Measurements from ENCODE around the gene GET4.

Gene GET4

GRCh38 chr7:901388-902154, 25.2 kb downstream of the GET4 start:
- no peak overlapping the region for H3K27ac ChIP-seq (ENCODE audit: low read depth, low read length, poor library complexity, severe bottlenecking)
- no peaks in the 10 kb centered on the region for H3K79me2 ChIP-seq (ENCODE audit: insufficient read depth, low read length)
- H2AFZ ChIP-seq (ENCODE audit: low read length): no peak overlapping the region
- 0 out of 2 replicates have a peak, but pooled peaks cover 6% of the 10 kb centered on the region for H3K27me3 ChIP-seq (ENCODE audit: insufficient read depth, low read length)
- H3K9ac ChIP-seq (ENCODE audit: low read length): no peak overlapping the region
- H3K4me1 ChIP-seq (ENCODE audit: insufficient read depth, low read length, severe bottlenecking): no peaks in the 10 kb centered on the region
- H3K9me3 ChIP-seq (ENCODE audit: low read length): no peaks in the 10 kb centered on the region
- no peaks in the 10 kb centered on the region for H4K20me1 ChIP-seq (ENCODE audit: insufficient read depth, low read length)
- H3K4me3 ChIP-seq (ENCODE audit: low read depth, low read length, poor library complexity, severe bottlenecking): no peak overlapping the region
- H3K36me3 ChIP-seq (ENCODE audit: insufficient read depth, low read length): peaks cover 6% of the 10 kb centered on the region; the same call in 1 of the 2 replicates
- no peak for TF ChIP-seq EZH2 (IDR thresholded peaks at IDR 0.05; ENCODE audit: borderline replicate concordance, low read length)
- TF ChIP-seq, protein P1, sequence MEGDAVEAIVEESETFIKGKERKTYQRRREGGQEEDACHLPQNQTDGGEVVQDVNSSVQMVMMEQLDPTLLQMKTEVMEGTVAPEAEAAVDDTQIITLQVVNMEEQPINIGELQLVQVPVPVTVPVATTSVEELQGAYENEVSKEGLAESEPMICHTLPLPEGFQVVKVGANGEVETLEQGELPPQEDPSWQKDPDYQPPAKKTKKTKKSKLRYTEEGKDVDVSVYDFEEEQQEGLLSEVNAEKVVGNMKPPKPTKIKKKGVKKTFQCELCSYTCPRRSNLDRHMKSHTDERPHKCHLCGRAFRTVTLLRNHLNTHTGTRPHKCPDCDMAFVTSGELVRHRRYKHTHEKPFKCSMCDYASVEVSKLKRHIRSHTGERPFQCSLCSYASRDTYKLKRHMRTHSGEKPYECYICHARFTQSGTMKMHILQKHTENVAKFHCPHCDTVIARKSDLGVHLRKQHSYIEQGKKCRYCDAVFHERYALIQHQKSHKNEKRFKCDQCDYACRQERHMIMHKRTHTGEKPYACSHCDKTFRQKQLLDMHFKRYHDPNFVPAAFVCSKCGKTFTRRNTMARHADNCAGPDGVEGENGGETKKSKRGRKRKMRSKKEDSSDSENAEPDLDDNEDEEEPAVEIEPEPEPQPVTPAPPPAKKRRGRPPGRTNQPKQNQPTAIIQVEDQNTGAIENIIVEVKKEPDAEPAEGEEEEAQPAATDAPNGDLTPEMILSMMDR (IDR thresholded peaks at IDR 0.05; ENCODE audit: low read length): no peak
- H3K9me2 ChIP-seq (ENCODE audit: low read depth, low read length): no peaks in the 10 kb centered on the region
- H3K4me2 ChIP-seq (ENCODE audit: low read length): no peak overlapping the region
- H3F3A ChIP-seq (ENCODE audit: insufficient read depth, low read length): no peaks in the 10 kb centered on the region

- Histone ChIP-seq H3F3A (ENCODE audit: insufficient read depth, low read length) (no peaks in the 10 kb centered on the region), H3K36me3 (ENCODE audit: insufficient read depth, low read length) (no peaks in the 10 kb centered on the region), H4K20me1 (ENCODE audit: insufficient read depth, low read length) (no peaks in the 10 kb centered on the region)
These were observed 26.6 kb downstream of the GET4 start for GRCh38 chr7:902996-903395.

DNA sequence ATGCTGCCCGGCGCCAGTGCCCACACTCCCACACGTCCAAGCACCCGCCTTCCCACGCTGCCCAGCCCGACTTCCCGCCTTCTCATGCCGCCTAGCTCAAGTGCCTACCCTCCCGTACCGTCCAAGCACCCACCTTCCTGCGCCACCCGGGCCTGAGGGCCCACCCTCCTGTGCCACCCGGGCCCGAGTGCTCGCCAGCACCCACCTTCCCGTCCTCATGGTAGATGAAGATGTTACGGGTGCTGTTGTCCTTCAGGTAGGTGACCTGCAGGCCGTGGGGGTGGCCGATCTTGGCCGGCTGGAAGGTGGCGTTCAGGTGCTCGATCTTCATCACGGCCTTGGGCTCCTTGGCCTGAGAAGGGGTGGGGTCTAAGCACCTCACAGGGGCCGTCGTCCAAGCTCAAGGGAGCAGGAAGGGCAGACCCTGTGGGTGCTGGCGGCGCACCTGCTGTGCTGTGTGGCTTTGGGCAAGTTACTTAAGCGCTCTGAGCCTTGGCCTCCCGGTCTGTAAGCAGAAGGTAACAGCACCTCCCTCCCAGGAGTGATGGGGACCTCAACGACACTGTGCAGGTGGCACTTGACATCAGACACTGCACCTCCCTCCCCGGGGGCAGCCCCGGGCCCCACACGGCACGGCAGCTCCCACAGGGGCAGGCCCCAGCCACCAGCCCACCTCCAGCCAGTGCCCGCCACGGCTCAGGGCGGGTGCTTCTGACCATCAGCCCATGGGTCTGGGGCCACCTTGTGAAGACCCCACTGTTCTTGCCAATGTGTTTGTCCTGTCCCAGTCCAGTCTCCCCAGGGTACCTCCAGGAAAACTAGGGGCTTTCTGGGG, 27.8 kb downstream of the GET4 start:
- TF ChIP-seq, protein P1 (IDR thresholded peaks at IDR 0.05; ENCODE audit: low read length): no peak
- no peak for TF ChIP-seq EZH2 (IDR thresholded peaks at IDR 0.05; ENCODE audit: borderline replicate concordance, low read length)

More at GRCh38 chr7:902996-903395, 26.6 kb downstream of the GET4 start:
- Histone ChIP-seq H3K27ac (ENCODE audit: low read depth, low read length, poor library complexity, severe bottlenecking) (no peak overlapping the region), H3K9ac (ENCODE audit: low read length) (no peak overlapping the region), H3K4me3 (ENCODE audit: low read depth, low read length, poor library complexity, severe bottlenecking) (no peak overlapping the region), H3K9me2 (ENCODE audit: low read depth, low read length) (no peaks in the 10 kb centered on the region), H3K9me3 (ENCODE audit: low read length) (no peaks in the 10 kb centered on the region), H3K27me3 (ENCODE audit: insufficient read depth, low read length) (0 out of 2 replicates have a peak, but pooled peaks cover 6% of the 10 kb centered on the region), H3K79me2 (ENCODE audit: insufficient read depth, low read length) (no peaks in the 10 kb centered on the region), H2AFZ (ENCODE audit: low read length) (no peak overlapping the region), H3K4me2 (ENCODE audit: low read length) (no peak overlapping the region), H3K4me1 (ENCODE audit: insufficient read depth, low read length, severe bottlenecking) (no peaks in the 10 kb centered on the region)
- TF ChIP-seq, protein P1 (IDR thresholded peaks at IDR 0.05; ENCODE audit: low read length): no peak
- TF ChIP-seq EZH2 (IDR thresholded peaks at IDR 0.05; ENCODE audit: borderline replicate concordance, low read length): no peak

More for the DNA sequence above, 27.8 kb downstream of the GET4 start:
- no peaks in the 10 kb centered on the region for H4K20me1 ChIP-seq (ENCODE audit: insufficient read depth, low read length)
- no peak overlapping the region for H3K4me3 ChIP-seq (ENCODE audit: low read depth, low read length, poor library complexity, severe bottlenecking)
- H3K4me1 ChIP-seq (ENCODE audit: insufficient read depth, low read length, severe bottlenecking): no peaks in the 10 kb centered on the region
- no peak overlapping the region for H3K27ac ChIP-seq (ENCODE audit: low read depth, low read length, poor library complexity, severe bottlenecking)
- no peak overlapping the region for H3K9ac ChIP-seq (ENCODE audit: low read length)
- H3K9me3 ChIP-seq (ENCODE audit: low read length): no peaks in the 10 kb centered on the region
- no peak overlapping the region for H3K4me2 ChIP-seq (ENCODE audit: low read length)
- H3K27me3 ChIP-seq (ENCODE audit: insufficient read depth, low read length): 0 out of 2 replicates have a peak, but pooled peaks cover 6% of the 10 kb centered on the region
- no peaks in the 10 kb centered on the region for H3K36me3 ChIP-seq (ENCODE audit: insufficient read depth, low read length)
- no peaks in the 10 kb centered on the region for H3F3A ChIP-seq (ENCODE audit: insufficient read depth, low read length)
- no peaks in the 10 kb centered on the region for H3K79me2 ChIP-seq (ENCODE audit: insufficient read depth, low read length)
- H2AFZ ChIP-seq (ENCODE audit: low read length): no peak overlapping the region
- H3K9me2 ChIP-seq (ENCODE audit: low read depth, low read length): no peaks in the 10 kb centered on the region

Data from OCI-LY1 (cell line).